Measurements from ENCODE around the gene MLH1. TPM values are rescaled to one million over a fixed set of nuclear protein-coding genes. Genes with fewer than 3 reads are reported as not detected.

The MLH1 gene
- total and polyA plus RNA-seq, 2 donors from 2014 or later = 22.9 to 29.2 TPM

DNA sequence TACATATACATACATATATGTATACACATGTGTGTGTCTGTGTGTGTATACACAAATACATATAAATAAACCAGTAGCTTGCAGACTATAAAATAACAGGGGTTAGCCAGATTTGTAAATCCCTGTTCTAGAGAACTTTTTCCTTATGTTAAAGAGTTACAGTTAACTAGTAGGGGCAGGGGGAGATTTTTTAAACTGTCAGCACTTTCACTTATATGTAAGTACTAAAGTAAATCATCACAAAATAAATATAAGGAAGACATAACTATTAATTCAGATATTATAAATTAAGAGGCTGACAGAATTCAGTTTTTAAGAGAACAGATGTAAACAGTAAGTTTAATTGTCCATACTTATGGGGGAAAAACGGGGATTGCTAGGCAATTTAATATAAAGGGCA, 107.1 kb downstream of the MLH1 start:
- Histone ChIP-seq H3K9ac (ENCODE audit: low read length in 3 of 3) (no peak overlapping the region), H3K4me1 (ENCODE audit: control insufficient read depth in 2 of 3, insufficient read depth in 2 of 3, low read depth in 1 of 3, low read length in 3 of 3) (no peaks in the 10 kb centered on the region), H3K27me3 (ENCODE audit: control insufficient read depth, insufficient read depth, low read length) (no peaks in the 10 kb centered on the region), H3K4me3 (ENCODE audit: low read length in 3 of 3) (no peak overlapping the region), H3K9me3 (ENCODE audit: control insufficient read depth in 2 of 3, insufficient read depth in 1 of 3, low read length in 3 of 3) (no peaks in the 10 kb centered on the region), H3K36me3 (ENCODE audit: control insufficient read depth in 2 of 3, insufficient read depth in 3 of 3, low read length in 3 of 3) (no peaks in the 10 kb centered on the region), H3K27ac (ENCODE audit: low read depth in 2 of 2, low read length in 2 of 2) (no peak overlapping the region)
- TF ChIP-seq, protein P1, sequence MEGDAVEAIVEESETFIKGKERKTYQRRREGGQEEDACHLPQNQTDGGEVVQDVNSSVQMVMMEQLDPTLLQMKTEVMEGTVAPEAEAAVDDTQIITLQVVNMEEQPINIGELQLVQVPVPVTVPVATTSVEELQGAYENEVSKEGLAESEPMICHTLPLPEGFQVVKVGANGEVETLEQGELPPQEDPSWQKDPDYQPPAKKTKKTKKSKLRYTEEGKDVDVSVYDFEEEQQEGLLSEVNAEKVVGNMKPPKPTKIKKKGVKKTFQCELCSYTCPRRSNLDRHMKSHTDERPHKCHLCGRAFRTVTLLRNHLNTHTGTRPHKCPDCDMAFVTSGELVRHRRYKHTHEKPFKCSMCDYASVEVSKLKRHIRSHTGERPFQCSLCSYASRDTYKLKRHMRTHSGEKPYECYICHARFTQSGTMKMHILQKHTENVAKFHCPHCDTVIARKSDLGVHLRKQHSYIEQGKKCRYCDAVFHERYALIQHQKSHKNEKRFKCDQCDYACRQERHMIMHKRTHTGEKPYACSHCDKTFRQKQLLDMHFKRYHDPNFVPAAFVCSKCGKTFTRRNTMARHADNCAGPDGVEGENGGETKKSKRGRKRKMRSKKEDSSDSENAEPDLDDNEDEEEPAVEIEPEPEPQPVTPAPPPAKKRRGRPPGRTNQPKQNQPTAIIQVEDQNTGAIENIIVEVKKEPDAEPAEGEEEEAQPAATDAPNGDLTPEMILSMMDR (IDR thresholded peaks at IDR 0.05; ENCODE audit: borderline replicate concordance, extremely low read depth, insufficient read depth) = no peak
- intact Hi-C loops (cut with DNase I) = no loop called here
- DNase-seq (no peak), FAIRE-seq (no peak)

Other genes with a start within 250 kb of the MLH1 start
- not detected for gene DCLK3, start 229.0 kb upstream of the MLH1 start, total RNA-seq
- not detected for gene DCLK3, start 229.0 kb upstream of the MLH1 start, polyA plus RNA-seq (ENCODE audit: insufficient read depth, low read depth, low replicate concordance)
- gene TRANK1, start 48.5 kb upstream of the MLH1 start, total RNA-seq = 21.4 TPM
- 1.2 TPM for gene TRANK1, start 48.5 kb upstream of the MLH1 start, polyA plus RNA-seq (ENCODE audit: insufficient read depth, low read depth, low replicate concordance)
- 26.5 TPM for gene EPM2AIP1, start 387 bp upstream of the MLH1 start, total RNA-seq
- gene EPM2AIP1, start 387 bp upstream of the MLH1 start, polyA plus RNA-seq (ENCODE audit: insufficient read depth, low read depth, low replicate concordance) = 7.4 TPM
- 61.4 TPM for gene LRRFIP2, start 181.1 kb downstream of the MLH1 start, total RNA-seq
- gene LRRFIP2, start 181.1 kb downstream of the MLH1 start, polyA plus RNA-seq (ENCODE audit: insufficient read depth, low read depth, low replicate concordance) = 26.1 TPM
- 67.0 TPM for gene GOLGA4, start 249.8 kb downstream of the MLH1 start, total RNA-seq
- 19.9 TPM for gene GOLGA4, start 249.8 kb downstream of the MLH1 start, polyA plus RNA-seq (ENCODE audit: insufficient read depth, low read depth, low replicate concordance)

All from kidney (tissue), 14 donors.